HepG2 (cell line): ENCODE results near the gene SLC2A10. TPM values are rescaled to one million over a fixed set of nuclear protein-coding genes. Genes with fewer than 3 reads are reported as not detected.
A peak's percentile ranks its signal among the peaks of the same experiment; 100 is the strongest.

Source experiments
- ATAC-seq: fragments of 200-7000 bp; cut with Tn5 transposase; 3 replicates; pipeline ENCODE4 v1.9.1; 2020; ENCODE audit warnings: mild to moderate bottlenecking, moderate library complexity
- BruUV-seq: library from RNA; stranded (reverse); fragments of 400-500 nt; replicated peaks from 2 replicates; lab custom pipeline; 2021; lab: Mats Ljungman, UMichigan
- CTCF ChIA-PET: fragments of 300-600 bp; formaldehyde crosslinking; extraction: SDS; loops from one replicate; lab custom pipeline; 2021; ENCODE audit warnings: low total read pairs, inconsistent platforms, low intra/inter-chr PET ratio; lab: Yijun Ruan, JAX
- POLR2A ChIA-PET: fragments of 350-600 bp; sonication (Branson Sonifier 250); formaldehyde crosslinking; loops from one replicate; lab custom pipeline; 2020; ENCODE audit warnings: antibody characterized with exemption, inconsistent platforms; lab: Yijun Ruan, JAX
- DNase-seq: peaks from one replicate; pipeline ENCODE4 v3.0.0-alpha.2; 2015; ENCODE audit warnings: low spot score
- FAIRE-seq: peaks from 3 replicates; lab custom pipeline; 2011; peaks lifted over from hg19 to GRCh38; lab: Jason Lieb, UNC
- H2AFZ ChIP-seq: one replicate; pipeline ENCODE4 v1.6.1; 2011; ENCODE audit warnings: low read length, inconsistent platforms
- H3K27ac ChIP-seq: fragments of 300-600 bp; 3 replicates; pipeline ENCODE4 v1.8.0; 2011; ENCODE audit warnings: mixed run types, mild to moderate bottlenecking, mixed read lengths, low read length, inconsistent platforms; ENCODE audit not compliant: insufficient read depth; ENCODE audit errors: extremely low read length
- H3K27me3 ChIP-seq, 2 experiments: fragments of 200-600 bp in 1 of 2; 2 replicates in 1 of 2; 3 replicates in 1 of 2; pipeline versions ENCODE4 v1.6.0 to v1.8.0; 2011; ENCODE audit warnings: low read length in 2 of 2, mild to moderate bottlenecking in 2 of 2, moderate library complexity in 2 of 2, inconsistent platforms in 1 of 2; ENCODE audit not compliant: insufficient read depth in 2 of 2, control insufficient read depth in 1 of 2
- H3K36me3 ChIP-seq, 2 experiments: fragments of 200-600 bp in 1 of 2; replicated peaks in 1 of 2; 2 replicates in 1 of 2; 3 replicates in 1 of 2; pipeline versions ENCODE4 v1.5.1 to v1.8.0; 2011; ENCODE audit warnings: low read length in 2 of 2, inconsistent platforms in 1 of 2; ENCODE audit not compliant: insufficient read depth in 2 of 2, control insufficient read depth in 1 of 2
- H3K4me1 ChIP-seq: 2 replicates; pipeline ENCODE4 v1.5.1; 2012; ENCODE audit warnings: low read length, inconsistent platforms; ENCODE audit not compliant: insufficient read depth
- H3K4me2 ChIP-seq: 2 replicates; pipeline ENCODE4 v1.6.0; 2011; ENCODE audit warnings: low read depth, low read length, inconsistent platforms
- H3K4me3 ChIP-seq, 3 experiments: fragments of 200-600 bp in 1 of 3; sonication (generic), shearing (Covaris generic) in 1 of 3; replicated peaks in 1 of 3; 2 replicates each; pipeline ENCODE4 v1.5.1; 2011 to 2016; ENCODE audit warnings: low read length in 3 of 3, inconsistent platforms in 2 of 3, low read depth in 2 of 3, mild to moderate bottlenecking in 2 of 3, control low read depth in 1 of 3, mixed read lengths in 1 of 3; ENCODE audit not compliant: insufficient read depth in 1 of 3
- H3K79me2 ChIP-seq: one replicate; pipeline ENCODE4 v1.6.1; 2011; ENCODE audit warnings: low read length, inconsistent platforms; ENCODE audit not compliant: insufficient read depth
- H3K9ac ChIP-seq: 2 replicates; pipeline ENCODE4 v1.6.0; 2011; ENCODE audit warnings: mild to moderate bottlenecking, low read depth, low read length, inconsistent platforms; ENCODE audit not compliant: insufficient read depth
- H3K9me3 ChIP-seq: 2 replicates; pipeline ENCODE4 v1.5.1; 2012; ENCODE audit warnings: mild to moderate bottlenecking, low read length
- H4K20me1 ChIP-seq: 2 replicates; pipeline ENCODE4 v1.6.0; 2011; ENCODE audit warnings: inconsistent platforms, mild to moderate bottlenecking, low read length, moderate library complexity; ENCODE audit not compliant: insufficient read depth
- E2F2 ChIP-seq: sonication (generic); formaldehyde crosslinking; IDR thresholded peaks from 2 replicates; pipeline ENCODE4 v1.4.0; 2020; ENCODE audit warnings: missing genetic modification reagents, borderline replicate concordance
- FOSL2 ChIP-seq: sonication (generic); formaldehyde crosslinking; IDR thresholded peaks from 2 replicates; pipeline ENCODE4 v1.4.0; 2020; ENCODE audit warnings: missing genetic modification reagents
- NFE2 ChIP-seq: sonication (generic); formaldehyde crosslinking; IDR thresholded peaks from 2 replicates; pipeline ENCODE4 v1.4.0; 2020; ENCODE audit warnings: missing genetic modification reagents
- NFKB2 ChIP-seq: sonication (generic); formaldehyde crosslinking; IDR thresholded peaks from 2 replicates; pipeline ENCODE4 v1.4.0; 2020; ENCODE audit warnings: missing genetic modification reagents, borderline replicate concordance
- SOX6 ChIP-seq, 2 experiments: fragments of 450-650 bp in 1 of 2; sonication (generic) in 1 of 2; formaldehyde crosslinking in 1 of 2; IDR thresholded peaks; 2 replicates each; pipeline versions ENCODE4 v1.4.0 to v1.6.1; 2017 to 2020; ENCODE audit warnings: antibody characterized with exemption in 1 of 2, mild to moderate bottlenecking in 1 of 2, missing genetic modification reagents in 1 of 2
- TFAP4 ChIP-seq: sonication (generic); IDR thresholded peaks from 2 replicates; pipeline ENCODE4 v1.6.1; 2016; ENCODE audit warnings: low read depth, borderline replicate concordance
- THAP9 ChIP-seq: sonication (generic); formaldehyde crosslinking; IDR thresholded peaks from 2 replicates; pipeline ENCODE4; 2020; ENCODE audit warnings: missing genetic modification reagents, mild to moderate bottlenecking, borderline replicate concordance
- YEATS4 ChIP-seq: sonication (generic); formaldehyde crosslinking; IDR thresholded peaks from 2 replicates; pipeline ENCODE4 v1.4.0; 2020; ENCODE audit warnings: missing genetic modification reagents, borderline replicate concordance
- ZMYM3 ChIP-seq: sonication (generic); formaldehyde crosslinking; IDR thresholded peaks from 2 replicates; pipeline ENCODE4 v1.5.1; 2020; ENCODE audit warnings: mild to moderate bottlenecking, missing genetic modification reagents
- ZNF121 ChIP-seq: sonication (generic); formaldehyde crosslinking; IDR thresholded peaks from 2 replicates; pipeline ENCODE4 v1.5.0; 2020; ENCODE audit warnings: mild to moderate bottlenecking, missing genetic modification reagents
- ZNF180 ChIP-seq: sonication (generic); formaldehyde crosslinking; IDR thresholded peaks from 2 replicates; pipeline ENCODE4 v1.4.0; 2020; ENCODE audit warnings: low read depth, missing genetic modification reagents, borderline replicate concordance
- ZNF430 ChIP-seq: sonication (generic); formaldehyde crosslinking; IDR thresholded peaks from 2 replicates; pipeline ENCODE4 v1.9.0; 2021; ENCODE audit warnings: mild to moderate bottlenecking, missing genetic modification reagents
- ZNF441 ChIP-seq: sonication (generic); formaldehyde crosslinking; IDR thresholded peaks from 2 replicates; pipeline ENCODE4 v1.7.0; 2021; ENCODE audit warnings: missing genetic modification reagents, borderline replicate concordance
- WGBS: methylation state at CpG from one replicate; pipeline ENCODE4 v1.1.6; 2017; ENCODE audit warnings: low lambda C conversion rate; 5-methylcytosine and 5-hydroxymethylcytosine counted together
- in situ Hi-C: cut with HindIII; loops from 2 replicates; pipeline ENCODE4 v1.10.0; 2017; ENCODE audit warnings: low pct_unique_long_range_greater_than_20kb; ENCODE audit not compliant: extremely low pct_ligation_motif_present
- intact Hi-C: fragments of 100-400 bp; cut with micrococcal nuclease; formaldehyde crosslinking; loops from one replicate; pipeline ENCODE4 v1.10.0; 2022; ENCODE audit not compliant: unreplicated experiment
- polyA plus RNA-seq, 8 experiments: library from polyadenylated mRNA; depleted of rRNA in 3 of 8; stranded (reverse) in 7 of 8; unstranded in 1 of 8; fragments of >200 nt; fragmentation: Illumina TruSeq in 4 of 8; extraction: Trizol in 4 of 8; gene quantifications; 2 replicates each; pipeline versions ENCODE4 v1.2.1 to v1.2.3, GENCODE V29; 2011 to 2016; ENCODE audit warnings: low read depth in 4 of 8, missing spikeins in 1 of 8, mixed read lengths in 1 of 8; ENCODE audit not compliant: insufficient read depth in 1 of 8
- total RNA-seq, 5 experiments: library from RNA; depleted of rRNA; stranded (reverse); fragments of >200 nt; fragmentation: Illumina TruSeq; extraction: Trizol; gene quantifications; 2 replicates each; pipeline ENCODE4 v1.2.3, GENCODE V29; 2016; ENCODE audit warnings: low read depth in 1 of 5

The SLC2A10 gene
- total and polyA plus RNA-seq, 2 of the 13 experiments (the other 11 are each of a cell fraction or from before 2014, with no cell fraction given), result 16.0 to 18.4 TPM

- POLR2A ChIA-PET, result interaction anchor here (1.0 to 1.5 kb wide), 6 partner anchors 14 to 189 kb away, joined by 3 to 5 read pairs (median 4); partner anchors contain the start of gene ZNF334
- no TSS peak for BruUV-seq
- peak; percentile 44; the same call in 1 of the 2 replicates for TF ChIP-seq ZNF121 (CRISPR knock-in tag)
- no peak for TF ChIP-seq NFE2 (CRISPR knock-in tag)
- TF ChIP-seq ZNF441 (CRISPR knock-in tag), result no peak
- TF ChIP-seq FOSL2 (CRISPR knock-in tag), result peak; percentile 49; the same call in 1 of the 2 replicates
- no peak for TF ChIP-seq SOX6 (IDR thresholded peaks at IDR 0.05)
- no peak for TF ChIP-seq SOX6 (CRISPR knock-in tag; IDR thresholded peaks at IDR 0.05)
- TF ChIP-seq YEATS4 (CRISPR knock-in tag), result 0 out of 2 replicates have a peak, but pooled peaks have one; percentile 49
- TF ChIP-seq E2F2 (CRISPR knock-in tag), result 0 out of 2 replicates have a peak, but pooled peaks have one; percentile 45
- TF ChIP-seq THAP9 (CRISPR knock-in tag), result 0 out of 2 replicates have a peak, but pooled peaks have one; percentile 36
- TF ChIP-seq NFKB2 (CRISPR knock-in tag), result 0 out of 2 replicates have a peak, but pooled peaks have one; percentile 27
- no peak for TF ChIP-seq ZNF430
- peak; percentile 8; the same call in 1 of the 2 replicates for TF ChIP-seq ZMYM3
- TF ChIP-seq ZNF180 (CRISPR knock-in tag), result peak; percentile 88; the same call in 1 of the 2 replicates
- TF ChIP-seq TFAP4, result peak; percentile 45; the same call in 1 of the 2 replicates
Measured at GRCh38 chr20:46702447-46703203, 6.8 kb upstream of the SLC2A10 start.

More at GRCh38 chr20:46702447-46703203, 6.8 kb upstream of the SLC2A10 start:
- ATAC-seq (no peak), FAIRE-seq (no peak), DNase-seq (no peak)
- CTCF ChIA-PET, result no interaction called here
- Histone ChIP-seq H3K9ac (no peak overlapping the region), H3K79me2 (no peaks in the 10 kb centered on the region), H3K4me2 (peak overlapping the region; percentile 33; the same call in 1 of the 2 replicates), H2AFZ (no peak overlapping the region), H3K4me3 (no peak overlapping the region), H4K20me1 (no peaks in the 10 kb centered on the region), H3K36me3 (no peaks in the 10 kb centered on the region), H3K4me1 (peaks cover 60% of the 10 kb centered on the region), H3K27me3 (no peaks in the 10 kb centered on the region), H3K9me3 (peaks cover 9% of the 10 kb centered on the region; the same call in 1 of the 2 replicates), H3K27ac (no peak overlapping the region)
- intact Hi-C loops, result no loop called here
- 79% methylated on average over 8 of the region's 8 CpGs for WGBS
- in situ Hi-C loops, result no loop called here
